CD4-positive, alpha-beta T cell treated with Interleukin-6 for 4 hours (primary cell): ENCODE measurements around the gene KPNA6.
"Not testable (repeated sequence)": the region's sequence is repeated elsewhere in the genome, so short reads cannot be mapped to it uniquely, and the experiment has no call there.

ENCODE experiments used
- DNase-seq: peaks from one replicate; pipeline ENCODE4 v3.0.0-alpha.2; 2020; ENCODE audit warnings: mixed read lengths

Gene KPNA6

GRCh38 chr1:32100807-32101708, 6.8 kb upstream of the KPNA6 start:
- DNase-seq = no peak

DNA sequence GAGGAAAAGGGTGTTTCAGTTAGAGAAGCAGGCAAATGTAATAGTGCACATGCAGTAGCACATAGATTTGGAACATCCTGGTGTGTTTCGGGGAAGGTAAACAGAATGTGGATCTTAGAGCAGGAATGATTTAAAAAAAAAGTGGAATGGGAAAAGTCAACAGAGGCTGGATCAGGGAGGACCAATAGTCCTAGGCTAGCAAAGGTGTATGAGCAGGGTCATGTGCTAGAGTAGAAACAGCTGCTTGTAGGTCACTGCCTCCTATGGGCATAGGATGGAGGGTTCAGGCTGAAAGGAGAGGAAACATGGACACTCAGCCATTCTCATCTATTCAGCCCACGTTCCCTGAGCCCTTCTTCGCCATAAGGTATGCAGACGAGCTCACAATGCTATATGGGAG, 3.7 kb upstream of the KPNA6 start:
- DNase-seq = no peak

GRCh38 chr1:32105338-32105737, 2.5 kb upstream of the KPNA6 start:
- no peak for DNase-seq

DNA sequence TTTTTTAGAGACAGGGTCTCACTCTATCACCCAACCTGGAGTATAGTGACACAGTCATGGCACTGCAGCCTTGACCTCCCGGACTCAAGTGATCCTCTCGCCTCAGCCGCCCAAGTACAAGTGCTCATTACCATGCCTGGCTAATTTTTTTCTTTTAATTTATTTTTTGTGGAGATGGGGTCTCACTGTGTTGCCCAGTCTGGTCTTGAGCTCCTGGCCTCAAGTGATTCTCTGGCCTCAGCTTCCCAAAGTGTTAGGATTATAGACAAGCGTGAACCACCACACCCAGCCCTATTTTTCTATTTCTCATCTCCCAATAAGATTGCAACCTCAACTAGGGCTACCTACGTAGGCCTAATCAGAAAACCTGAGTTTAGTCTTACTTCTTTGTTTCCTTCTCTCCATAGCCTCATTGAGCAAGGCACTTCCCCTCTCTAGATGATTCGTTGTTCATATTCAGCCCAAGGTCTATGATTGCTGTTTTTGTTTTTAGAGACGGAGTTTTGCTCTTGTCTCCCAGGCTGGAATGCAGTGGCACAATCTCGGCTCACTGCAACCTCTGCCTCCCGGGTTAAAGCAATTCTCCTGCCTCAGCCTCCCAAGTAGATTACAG, 1.1 kb upstream of the KPNA6 start:
- DNase-seq = no peak

- DNase-seq = no peak
Measured at GRCh38 chr1:32111040-32111623, 3.3 kb downstream of the KPNA6 start.

- no peak for DNase-seq
Measured at GRCh38 chr1:32111789-32112188, 3.9 kb downstream of the KPNA6 start.

- peak; percentile 9 for DNase-seq
Measured at GRCh38 chr1:32112806-32113375, 5.0 kb downstream of the KPNA6 start.

DNA sequence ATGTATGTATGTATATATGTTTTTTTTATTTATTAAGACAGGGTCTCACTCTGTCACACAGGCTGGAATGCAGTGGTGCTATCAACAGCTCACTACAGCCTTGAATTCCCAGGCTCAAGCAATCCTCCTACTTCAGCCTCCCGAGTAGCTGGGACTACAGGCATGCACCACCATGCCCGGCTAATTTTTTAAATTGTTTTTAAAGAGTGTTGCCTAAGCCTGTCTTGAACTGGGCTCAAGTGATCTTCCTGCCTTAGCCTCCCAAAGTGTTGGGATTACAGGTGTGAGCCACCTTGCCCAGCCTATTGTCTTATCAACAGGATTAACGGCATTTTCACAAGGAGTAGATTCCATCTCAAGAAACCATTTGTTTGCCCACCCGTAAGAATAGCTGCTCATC, 5.6 kb downstream of the KPNA6 start:
- DNase-seq = not testable (repeated sequence)

GRCh38 chr1:32114420-32114819, 6.6 kb downstream of the KPNA6 start:
- no peak for DNase-seq

DNA sequence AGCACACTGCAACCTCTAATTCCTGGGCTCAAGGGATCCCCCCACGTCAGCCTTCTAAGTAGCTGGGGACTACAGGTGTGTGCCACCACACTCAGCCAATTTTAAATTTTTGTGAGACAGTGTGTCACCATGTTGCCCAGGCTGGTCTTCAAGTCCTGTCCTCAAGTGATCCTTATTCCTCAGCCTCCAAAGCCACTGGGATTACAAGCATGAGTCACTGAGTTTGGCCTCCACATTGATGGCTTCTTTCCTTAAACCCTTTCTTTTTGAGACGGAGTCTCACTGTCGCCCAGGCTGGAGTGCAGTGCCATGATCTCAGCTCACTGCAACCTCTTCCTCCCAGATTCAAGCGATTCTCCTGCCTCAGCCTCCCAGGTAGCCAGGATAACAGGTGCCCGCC, 7.6 kb downstream of the KPNA6 start:
- DNase-seq = no peak

- DNase-seq = no peak
Measured at GRCh38 chr1:32116531-32116930, 8.7 kb downstream of the KPNA6 start.

- no peak for DNase-seq
Measured at GRCh38 chr1:32122151-32122550, 14.3 kb downstream of the KPNA6 start.

- not testable (repeated sequence) for DNase-seq
Measured at GRCh38 chr1:32123361-32123760, 15.5 kb downstream of the KPNA6 start.

DNA sequence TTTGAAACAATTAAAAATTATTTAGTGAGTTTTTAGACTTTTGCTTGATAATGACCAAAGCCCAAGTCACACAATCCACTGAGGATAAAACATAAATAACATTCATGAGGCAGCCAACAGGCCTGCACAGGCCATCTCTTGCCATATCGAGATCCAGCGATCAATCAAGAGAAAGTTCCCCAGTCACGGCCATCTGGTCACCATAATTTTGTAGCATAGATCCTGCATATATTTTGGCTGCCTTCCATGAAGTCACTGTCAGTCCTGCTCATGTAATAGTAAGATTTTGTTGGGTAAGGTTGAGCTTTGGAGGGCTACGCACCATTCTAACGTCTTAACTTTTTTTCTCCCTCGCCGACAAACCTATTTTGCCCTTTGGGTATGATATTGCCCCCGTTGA, 17.5 kb downstream of the KPNA6 start:
- no peak for DNase-seq

DNA sequence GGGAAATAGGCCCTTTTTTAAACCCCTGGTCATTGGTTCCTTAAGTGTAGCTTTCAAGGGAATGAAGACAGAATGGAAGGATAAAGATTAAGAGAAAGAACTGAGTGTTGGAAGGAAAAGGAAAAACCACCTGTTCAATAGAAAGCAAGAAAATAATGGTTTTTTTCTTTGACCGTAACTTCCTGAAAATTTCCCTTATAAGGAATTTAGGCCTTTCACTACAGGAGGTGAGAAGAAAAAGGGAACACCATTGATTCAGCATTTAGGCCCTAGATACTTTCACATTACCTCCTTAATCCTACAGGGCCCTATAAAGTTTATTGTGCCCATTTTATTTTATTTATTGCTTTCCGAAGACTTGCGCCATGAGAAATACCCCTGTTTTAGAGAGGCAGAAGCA, 18.9 kb downstream of the KPNA6 start:
- DNase-seq = no peak

DNA sequence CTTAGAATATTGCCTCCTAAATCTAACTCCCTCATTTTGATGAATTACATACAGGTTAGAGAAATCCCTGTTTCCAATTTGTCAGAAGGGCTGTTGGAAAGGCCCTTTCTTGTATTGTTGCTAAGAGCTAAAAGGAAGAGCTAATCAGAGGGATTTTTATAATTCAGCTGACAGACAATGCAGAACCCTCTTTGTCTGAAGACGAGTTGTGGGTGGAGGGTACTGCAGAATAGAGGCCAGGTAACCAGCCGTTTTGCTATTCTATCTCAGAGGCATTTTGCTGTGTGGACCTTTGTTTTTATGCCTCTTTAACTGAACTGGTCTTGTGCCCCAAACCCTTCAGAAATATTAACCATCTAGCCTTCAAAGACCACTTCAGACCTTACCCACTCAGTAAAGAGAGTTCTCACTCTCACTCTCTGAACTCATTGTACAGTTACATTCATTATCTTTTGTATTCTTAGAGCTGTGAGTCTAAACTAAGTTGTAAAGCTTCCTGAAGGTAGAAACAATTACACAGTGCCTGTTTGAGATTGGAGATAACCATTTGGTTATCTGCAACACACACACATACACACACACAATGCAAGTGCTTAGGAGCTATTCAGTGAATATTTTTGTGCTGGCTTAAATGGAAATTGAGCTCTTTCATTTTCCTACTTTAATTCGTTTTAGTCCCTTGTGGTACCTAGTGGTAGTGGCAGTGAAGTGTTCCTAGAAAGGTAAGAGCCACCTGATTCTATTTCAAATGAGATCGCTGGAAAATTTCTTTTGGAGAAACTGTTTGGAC, 19.7 kb downstream of the KPNA6 start:
- no peak for DNase-seq

DNA sequence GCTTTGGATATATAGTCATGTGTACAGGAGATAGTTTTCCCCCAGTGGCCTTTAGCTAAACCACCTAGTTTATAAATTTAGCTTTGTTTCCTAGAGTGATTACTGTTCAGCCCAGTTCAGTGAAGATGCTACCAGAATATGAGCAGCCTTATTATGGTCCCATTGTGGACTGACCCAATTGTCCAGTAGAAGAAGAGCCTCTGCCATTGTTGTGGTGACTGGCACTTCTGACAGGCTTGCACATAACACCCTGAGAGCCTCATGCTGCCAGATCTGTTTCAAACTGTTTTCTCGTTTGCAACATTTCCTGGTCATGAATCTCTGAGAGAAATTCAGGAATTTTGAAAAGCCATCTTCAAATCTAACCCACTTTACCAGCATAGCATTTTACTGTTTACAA, 20.6 kb downstream of the KPNA6 start:
- DNase-seq = no peak

DNA sequence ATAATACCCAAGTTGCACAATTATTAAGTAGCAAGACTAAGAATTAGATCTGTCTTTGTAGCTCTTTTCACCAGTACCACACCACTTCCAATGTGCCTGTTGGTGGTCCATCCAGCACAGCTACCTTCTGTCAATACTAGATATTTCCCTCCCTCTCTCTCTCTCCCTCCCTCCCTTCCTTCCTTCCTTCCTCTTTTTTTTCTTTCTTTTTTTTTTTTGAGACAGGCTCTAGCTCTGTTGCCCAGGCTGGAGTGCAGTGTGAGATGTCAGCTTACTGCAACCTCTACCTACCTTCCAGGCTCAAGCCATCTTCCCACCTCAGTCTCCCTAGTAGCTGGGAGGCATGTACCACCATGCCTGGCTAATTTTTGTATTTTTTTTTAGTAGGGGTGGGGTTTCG, 21.1 kb downstream of the KPNA6 start:
- no peak for DNase-seq

DNA sequence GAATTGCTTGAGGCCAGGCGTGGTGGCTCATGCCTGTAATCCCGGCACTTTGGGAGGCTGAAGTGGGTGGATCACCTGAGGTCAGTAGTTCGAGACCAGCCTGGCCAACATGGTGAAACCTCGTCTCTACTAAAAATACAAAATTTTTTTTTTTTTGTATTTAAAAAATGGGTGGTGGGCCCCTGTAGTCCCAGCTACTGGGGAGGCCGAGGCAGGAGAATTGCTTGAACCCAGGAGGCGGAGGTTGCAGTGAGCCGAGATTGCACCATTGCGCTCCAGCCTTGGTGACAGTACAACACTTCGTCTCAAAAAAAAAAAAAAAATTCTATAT, 26.1 kb downstream of the KPNA6 start:
- DNase-seq = not testable (repeated sequence)

DNA sequence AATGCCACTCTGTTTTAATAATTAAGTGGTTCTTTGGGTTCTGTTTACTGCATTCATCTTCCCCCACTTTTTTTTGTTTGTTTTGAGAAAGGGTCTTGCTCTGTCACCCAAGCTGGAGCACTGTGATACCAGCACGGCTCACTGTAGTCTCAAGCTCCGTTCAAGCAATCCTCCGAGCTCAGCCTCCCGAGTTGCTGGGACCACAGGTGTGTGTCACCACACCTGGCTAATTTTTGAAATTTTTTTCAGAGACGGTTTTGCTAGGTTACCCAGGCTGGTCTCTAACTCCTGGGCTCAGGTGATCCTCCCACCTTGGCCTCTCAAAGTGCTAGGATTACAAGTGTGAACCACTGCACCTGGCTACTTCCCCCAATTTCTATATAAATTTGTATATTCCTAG, 29.3 kb downstream of the KPNA6 start:
- DNase-seq = no peak

- DNase-seq = no peak
Measured at GRCh38 chr1:32138965-32139364, 31.1 kb downstream of the KPNA6 start.

DNA sequence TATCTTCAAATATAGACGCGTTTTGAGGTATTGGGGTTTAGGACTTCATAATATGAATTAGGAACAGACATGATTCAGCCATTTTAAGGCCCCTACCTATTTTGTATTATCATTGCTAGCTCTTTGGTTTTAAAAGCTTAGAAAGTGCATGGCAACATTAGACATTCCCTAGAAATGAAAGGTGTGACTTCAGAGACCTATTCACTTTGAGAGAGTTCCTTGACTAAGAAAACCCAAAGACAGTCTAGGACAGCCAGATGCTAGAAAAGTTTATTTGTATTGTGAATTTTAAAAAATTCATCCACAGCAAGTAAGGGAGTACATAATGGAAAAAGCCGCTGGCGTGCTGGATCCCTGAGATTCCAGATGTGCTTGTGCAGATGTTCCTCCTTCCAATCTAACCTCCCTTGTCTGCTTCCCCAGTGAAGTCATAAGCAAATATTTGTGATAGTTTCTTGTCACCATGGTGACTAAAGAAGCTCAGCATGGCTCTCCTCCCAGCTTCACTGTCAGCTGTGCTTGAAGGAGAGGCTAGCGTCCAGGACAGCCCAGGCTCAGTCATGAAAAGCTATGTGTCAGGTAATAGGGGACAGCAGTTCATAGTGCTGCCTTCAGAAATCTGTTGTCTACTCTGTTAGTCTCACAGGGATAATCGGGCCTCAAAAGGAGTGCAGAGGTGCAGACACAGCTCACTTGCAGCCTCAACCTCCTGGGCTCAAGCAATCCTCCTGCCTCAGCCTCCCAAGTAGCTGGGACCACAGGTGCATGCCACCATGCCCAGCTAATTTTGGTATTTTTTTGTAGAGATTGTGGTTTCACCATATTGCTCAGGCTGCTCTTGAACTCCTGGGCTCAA, 34.8 kb downstream of the KPNA6 start:
- DNase-seq = no peak
